ENCODE measurements around the gene TBL1XR1. TPM values are rescaled to one million over a fixed set of nuclear protein-coding genes. Genes with fewer than 3 reads are reported as not detected.

The TBL1XR1 gene
- total and polyA plus RNA-seq, 2 of the 8 experiments (the other 6 are each of a cell fraction or from before 2014, with no cell fraction given), result 28.1 to 147 TPM

DNA sequence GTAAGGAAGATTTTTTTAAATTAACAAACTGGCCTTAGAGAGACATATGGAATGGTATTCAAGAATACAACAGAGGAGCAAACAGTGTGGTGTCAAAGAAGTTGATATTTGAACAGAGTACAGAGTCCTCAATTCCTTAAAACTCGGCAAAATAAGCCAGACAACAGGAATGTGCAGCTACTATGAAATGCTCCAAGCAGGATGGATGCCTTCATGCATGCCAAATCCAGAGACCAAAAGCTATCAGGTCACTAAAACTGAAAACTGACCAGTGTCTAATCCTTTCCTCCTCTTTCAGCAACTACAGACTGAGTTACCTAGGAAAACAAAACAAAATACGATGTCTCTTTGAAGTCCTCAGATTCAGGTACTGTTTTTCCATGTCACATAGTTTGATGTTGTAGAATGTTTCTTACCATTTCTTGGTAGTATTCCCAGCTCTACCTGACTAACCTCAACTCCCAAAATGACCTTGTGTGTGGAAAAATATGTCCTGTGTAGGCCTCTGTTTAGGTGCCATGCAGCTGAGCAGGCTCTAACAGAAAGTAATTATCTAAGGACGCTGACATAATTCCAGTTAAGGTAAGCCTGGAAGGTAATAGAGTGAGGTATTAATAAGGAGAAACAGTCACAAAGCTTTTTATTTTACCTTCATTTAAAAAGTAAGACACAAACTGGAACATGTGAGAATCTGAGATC lies 46.9 kb downstream of the TBL1XR1 start (continued):
- TF ChIP-seq PHF8 (conservative IDR thresholded peaks at IDR 0.05; ENCODE audit: low read depth, low read length) (no peak), POLR2A (IDR thresholded peaks at IDR 0.05; ENCODE audit: control extremely low read depth in 1 of 2, low read depth in 2 of 2, low read length in 2 of 2) (no peak), POLR2AphosphoS5 (IDR thresholded peaks at IDR 0.05; ENCODE audit: low read depth, low read length) (no peak), TAF1 (IDR thresholded peaks at IDR 0.05; ENCODE audit: low read depth, low read length) (no peak), ASH2L (IDR thresholded peaks at IDR 0.05; ENCODE audit: low read length) (no peak), HDAC2 (IDR thresholded peaks at IDR 0.05; ENCODE audit: borderline replicate concordance in 1 of 2, low read depth in 2 of 2, low read length in 2 of 2) (no peak), CBX8 (IDR thresholded peaks at IDR 0.05; ENCODE audit: borderline replicate concordance, low read depth, low read length) (no peak), EP300 (IDR thresholded peaks at IDR 0.05; ENCODE audit: borderline replicate concordance in 1 of 2, low read depth in 2 of 2, low read length in 2 of 2) (no peak)
- TF ChIP-seq, protein P1, sequence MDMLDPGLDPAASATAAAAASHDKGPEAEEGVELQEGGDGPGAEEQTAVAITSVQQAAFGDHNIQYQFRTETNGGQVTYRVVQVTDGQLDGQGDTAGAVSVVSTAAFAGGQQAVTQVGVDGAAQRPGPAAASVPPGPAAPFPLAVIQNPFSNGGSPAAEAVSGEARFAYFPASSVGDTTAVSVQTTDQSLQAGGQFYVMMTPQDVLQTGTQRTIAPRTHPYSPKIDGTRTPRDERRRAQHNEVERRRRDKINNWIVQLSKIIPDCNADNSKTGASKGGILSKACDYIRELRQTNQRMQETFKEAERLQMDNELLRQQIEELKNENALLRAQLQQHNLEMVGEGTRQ (IDR thresholded peaks at IDR 0.05; ENCODE audit: low read length), result no peak
- TF ChIP-seq, protein P2, sequence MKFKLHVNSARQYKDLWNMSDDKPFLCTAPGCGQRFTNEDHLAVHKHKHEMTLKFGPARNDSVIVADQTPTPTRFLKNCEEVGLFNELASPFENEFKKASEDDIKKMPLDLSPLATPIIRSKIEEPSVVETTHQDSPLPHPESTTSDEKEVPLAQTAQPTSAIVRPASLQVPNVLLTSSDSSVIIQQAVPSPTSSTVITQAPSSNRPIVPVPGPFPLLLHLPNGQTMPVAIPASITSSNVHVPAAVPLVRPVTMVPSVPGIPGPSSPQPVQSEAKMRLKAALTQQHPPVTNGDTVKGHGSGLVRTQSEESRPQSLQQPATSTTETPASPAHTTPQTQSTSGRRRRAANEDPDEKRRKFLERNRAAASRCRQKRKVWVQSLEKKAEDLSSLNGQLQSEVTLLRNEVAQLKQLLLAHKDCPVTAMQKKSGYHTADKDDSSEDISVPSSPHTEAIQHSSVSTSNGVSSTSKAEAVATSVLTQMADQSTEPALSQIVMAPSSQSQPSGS (IDR thresholded peaks at IDR 0.05; ENCODE audit: low read length), result no peak

All from H1 (cell line).